Stomach (tissue), 4 donors: ENCODE measurements around the gene HOXD3.

Experiments
- EP300 ChIP-seq: sonication (generic); formaldehyde crosslinking; IDR thresholded peaks from one replicate; pipeline ENCODE4 v1.6.1; 2017; ENCODE audit warnings: antibody characterized with exemption
- POLR2A ChIP-seq, 4 donors: fragments of 450-650 bp; IDR thresholded peaks; one replicate each; pipeline ENCODE4 v1.6.1; 2016; ENCODE audit warnings: antibody characterized with exemption in 4 of 4, control low read depth in 2 of 4, mild to moderate bottlenecking in 1 of 4, moderate library complexity in 1 of 4
- POLR2AphosphoS5 ChIP-seq, 3 donors: sonication (generic); formaldehyde crosslinking; IDR thresholded peaks; one replicate each; pipeline ENCODE4 v1.6.1; 2016; ENCODE audit warnings: antibody characterized with exemption in 3 of 3
- TF ChIP-seq, protein P1 (sequence below), 7 experiments: fragments of 450-650 bp in 4 of 7; fragments of 200-600 bp in 3 of 7; sonication (generic) in 3 of 7; IDR thresholded peaks; one replicate each; pipeline ENCODE4 v1.5.1; 2016 to 2019; ENCODE audit warnings: antibody characterized with exemption in 7 of 7, control low read depth in 2 of 7, mild to moderate bottlenecking in 1 of 7

DNA sequence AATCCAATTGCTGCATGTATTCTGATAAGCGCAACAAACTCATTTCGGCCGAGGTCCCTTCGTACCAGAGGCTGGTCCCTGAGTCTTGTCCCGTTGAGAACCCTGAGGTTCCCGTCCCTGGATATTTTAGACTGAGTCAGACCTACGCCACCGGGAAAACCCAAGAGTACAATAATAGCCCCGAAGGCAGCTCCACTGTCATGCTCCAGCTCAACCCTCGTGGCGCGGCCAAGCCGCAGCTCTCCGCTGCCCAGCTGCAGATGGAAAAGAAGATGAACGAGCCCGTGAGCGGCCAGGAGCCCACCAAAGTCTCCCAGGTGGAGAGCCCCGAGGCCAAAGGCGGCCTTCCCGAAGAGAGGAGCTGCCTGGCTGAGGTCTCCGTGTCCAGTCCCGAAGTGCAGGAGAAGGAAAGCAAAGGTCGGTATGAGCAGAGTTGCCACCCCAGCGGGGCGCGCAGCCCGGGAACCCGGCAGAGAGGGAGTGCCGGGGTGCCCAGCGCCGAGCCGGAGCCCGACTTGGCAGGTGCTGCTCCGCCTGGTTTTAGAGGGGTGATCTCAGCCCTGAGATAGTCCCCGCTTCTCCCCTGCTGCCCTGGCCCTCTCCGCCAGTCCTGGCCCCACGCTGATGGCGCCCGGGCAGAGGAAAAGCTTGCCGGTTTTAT, 39.8 kb upstream of the HOXD3 start:
- TF ChIP-seq, protein P1, sequence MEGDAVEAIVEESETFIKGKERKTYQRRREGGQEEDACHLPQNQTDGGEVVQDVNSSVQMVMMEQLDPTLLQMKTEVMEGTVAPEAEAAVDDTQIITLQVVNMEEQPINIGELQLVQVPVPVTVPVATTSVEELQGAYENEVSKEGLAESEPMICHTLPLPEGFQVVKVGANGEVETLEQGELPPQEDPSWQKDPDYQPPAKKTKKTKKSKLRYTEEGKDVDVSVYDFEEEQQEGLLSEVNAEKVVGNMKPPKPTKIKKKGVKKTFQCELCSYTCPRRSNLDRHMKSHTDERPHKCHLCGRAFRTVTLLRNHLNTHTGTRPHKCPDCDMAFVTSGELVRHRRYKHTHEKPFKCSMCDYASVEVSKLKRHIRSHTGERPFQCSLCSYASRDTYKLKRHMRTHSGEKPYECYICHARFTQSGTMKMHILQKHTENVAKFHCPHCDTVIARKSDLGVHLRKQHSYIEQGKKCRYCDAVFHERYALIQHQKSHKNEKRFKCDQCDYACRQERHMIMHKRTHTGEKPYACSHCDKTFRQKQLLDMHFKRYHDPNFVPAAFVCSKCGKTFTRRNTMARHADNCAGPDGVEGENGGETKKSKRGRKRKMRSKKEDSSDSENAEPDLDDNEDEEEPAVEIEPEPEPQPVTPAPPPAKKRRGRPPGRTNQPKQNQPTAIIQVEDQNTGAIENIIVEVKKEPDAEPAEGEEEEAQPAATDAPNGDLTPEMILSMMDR (IDR thresholded peaks at IDR 0.05) = no peak
- TF ChIP-seq POLR2AphosphoS5 (IDR thresholded peaks at IDR 0.05) (no peak), POLR2A (IDR thresholded peaks at IDR 0.05) (no peak), EP300 (no peak)
